Heart right ventricle (tissue), 16 donors: ENCODE results near the gene SNX32. TPM values are rescaled to one million over a fixed set of nuclear protein-coding genes. Genes with fewer than 3 reads are reported as not detected.

ENCODE experiments used
- ATAC-seq, 8 donors: fragments of 200-7000 bp; cut with Tn5 transposase; one replicate each; pipeline ENCODE4 v1.9.1; 2020; ENCODE audit warnings: mild to moderate bottlenecking in 8 of 8, moderate library complexity in 8 of 8, moderate number of reproducible peaks in 1 of 8
- DNase-seq, 2 donors: peaks; one replicate each; pipeline ENCODE4 v3.0.0-alpha.2; 2020
- H3K27ac ChIP-seq, 10 donors: fragments of 200-600 bp; sonication (generic) in 2 of 10; one replicate each; pipeline versions ENCODE4 v1.5.0 to v1.8.0; 2020 to 2022; ENCODE audit warnings: mild to moderate bottlenecking in 3 of 10
- H3K27me3 ChIP-seq, 7 donors: fragments of 200-600 bp; one replicate each; pipeline ENCODE4 v1.8.0; 2021 to 2022; ENCODE audit warnings: mild to moderate bottlenecking in 2 of 7
- H3K36me3 ChIP-seq, 9 donors: fragments of 200-600 bp; sonication (generic) in 1 of 9; one replicate each; pipeline versions ENCODE4 v1.5.0 to v1.8.0; 2020 to 2022; ENCODE audit warnings: mild to moderate bottlenecking in 2 of 9
- H3K4me1 ChIP-seq, 9 donors: fragments of 200-600 bp; sonication (generic) in 1 of 9; one replicate each; pipeline versions ENCODE4 v1.5.0 to v1.8.0; 2020 to 2022; ENCODE audit warnings: mild to moderate bottlenecking in 4 of 9
- H3K4me3 ChIP-seq, 10 donors: fragments of 200-600 bp; sonication (generic) in 2 of 10; one replicate each; pipeline versions ENCODE4 v1.5.0 to v1.8.0; 2020 to 2022; ENCODE audit warnings: mild to moderate bottlenecking in 7 of 10, moderate library complexity in 2 of 10
- H3K9me3 ChIP-seq, 11 donors: fragments of 200-600 bp in 10 of 11; sonication (generic) in 2 of 11; one replicate each; pipeline versions ENCODE4 v1.5.0 to v1.8.0; 2013 to 2022; ENCODE audit warnings: mild to moderate bottlenecking in 2 of 11, control low read depth in 1 of 11, moderate library complexity in 1 of 11
- WGBS, 2 donors: extraction: QIAGEN DNeasy Blood & Tissue Kit; methylation state at CpG; one replicate each; pipeline ENCODE4 v1.1.7; 2013; ENCODE audit warnings: inconsistent platforms in 1 of 2; 5-methylcytosine and 5-hydroxymethylcytosine counted together
- intact Hi-C, 10 donors: fragments of 100-400 bp; cut with DNase I; formaldehyde crosslinking; loops; one replicate each; pipeline versions ENCODE4 v1.11.1 to v1.14.2; 2022
- polyA plus RNA-seq, 2 donors: library from polyadenylated mRNA; stranded (reverse); fragments of 200-250 nt; gene quantifications; one replicate each; pipeline ENCODE4 v1.2.3, GENCODE V29; 2013
- total RNA-seq, 10 donors: library from RNA; stranded (reverse); fragmentation: NEBNext Ultra II Directional in 3 of 10; extraction: Animal tissue kit (Norgen Biotek cat#: 25700) in 3 of 10; gene quantifications; one replicate each; pipeline versions ENCODE4 v1.2.1 to v1.2.4, GENCODE V29; 2021 to 2023
- TF ChIP-seq, protein P1 (sequence below), 9 donors: fragments of 200-600 bp; sonication (generic) in 2 of 9; IDR thresholded peaks; one replicate each; pipeline versions ENCODE4 v1.5.0 to v1.8.0; 2021 to 2022; ENCODE audit warnings: antibody characterized with exemption in 9 of 9, mild to moderate bottlenecking in 5 of 9, moderate library complexity in 1 of 9
- donor health status: Arrhythmogenic right ventricular cardiomyopathy.
- donor health status: ischemic (EF 13 %, LVEDD 7.1; RV severe dilation, severe dysfunction).
- donor health status: healthy with polysubstance abuse.
- donor health status: DM: no; HTN: yes; CAD: no.
- donor health status: DM: no; HTN: no; CAD: no.
- donor health status: ischemic (EF 25% LVEDD 6.9; RV normal size, moderate dysfunction).
- donor health status: ischemic (EF 25% LVEDD 5.7; RV mildly dilated, moderate dysfunction).
- donor health status: healthy.
- donor health status: DM: yes; HTN: yes; CAD: no.
- donor health status: Ischemic cardiomyopathy.
- donor health status: ischemic (EF 35%, LVEDD 5.7; RV mildly dilated, moderate dysfunction).
- donor health status: nonischemic (EF 11% LVEDD 7.7; RV severe dilation, severe dysfunction).
- donor health status: DM: yes; HTN: yes; CAD: no.
- donor health status: PGD.
- donor health status: ischemic (EF 29% LVEDD 5.4; RV normal size, mild dysfunction).
- donor health status: nonischemic (EF 23%, LVEDD 6.1; RV moderate dilation, normal function).

The SNX32 gene
- total and polyA plus RNA-seq, 12 donors, result 0.13 to 0.58 (median 0.32) TPM; not detected in 5

DNA sequence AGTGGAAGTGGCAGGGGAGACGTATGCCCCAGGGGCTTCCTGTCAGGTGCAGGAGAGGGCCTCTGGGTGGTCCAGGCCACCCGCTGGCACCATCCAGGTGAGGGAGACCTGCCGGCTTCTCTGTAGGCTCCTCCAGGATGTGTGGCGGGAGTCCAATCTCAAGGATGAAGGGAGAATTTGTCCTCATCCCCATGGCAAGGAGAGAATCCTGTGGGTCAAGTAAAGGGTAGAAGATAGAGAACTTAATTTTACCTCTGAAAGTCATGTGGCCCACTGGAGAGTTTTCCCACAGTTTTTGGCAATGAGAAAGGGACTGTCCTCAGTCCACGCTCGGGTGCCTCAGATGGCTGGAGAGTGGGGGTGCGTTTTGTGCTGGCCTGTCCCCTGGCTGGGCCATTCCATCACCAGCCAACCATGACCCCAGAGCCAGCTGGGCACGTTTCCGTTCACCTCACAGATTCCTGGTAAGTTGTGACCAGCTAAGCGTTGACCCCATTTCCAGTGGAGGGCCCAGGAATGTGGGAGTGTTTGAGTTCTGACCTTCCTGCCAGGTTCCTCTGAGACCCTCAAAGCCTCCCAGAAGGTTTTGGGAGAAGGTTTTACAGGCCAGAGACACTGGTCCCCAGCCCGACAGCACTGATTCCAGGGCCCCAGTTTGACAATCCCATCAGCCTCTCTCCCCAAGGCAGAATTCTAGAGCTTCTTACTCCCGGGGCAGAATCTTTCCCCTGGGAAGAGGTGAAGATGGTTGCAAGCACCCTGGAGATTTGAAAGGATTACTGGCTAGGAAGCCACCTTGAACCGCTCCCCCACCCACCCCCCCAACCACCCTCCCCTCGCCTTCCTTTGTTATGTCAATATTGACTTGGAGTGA is 44.3 kb upstream of the SNX32 start:
- intact Hi-C loops, result no loop called here

DNA sequence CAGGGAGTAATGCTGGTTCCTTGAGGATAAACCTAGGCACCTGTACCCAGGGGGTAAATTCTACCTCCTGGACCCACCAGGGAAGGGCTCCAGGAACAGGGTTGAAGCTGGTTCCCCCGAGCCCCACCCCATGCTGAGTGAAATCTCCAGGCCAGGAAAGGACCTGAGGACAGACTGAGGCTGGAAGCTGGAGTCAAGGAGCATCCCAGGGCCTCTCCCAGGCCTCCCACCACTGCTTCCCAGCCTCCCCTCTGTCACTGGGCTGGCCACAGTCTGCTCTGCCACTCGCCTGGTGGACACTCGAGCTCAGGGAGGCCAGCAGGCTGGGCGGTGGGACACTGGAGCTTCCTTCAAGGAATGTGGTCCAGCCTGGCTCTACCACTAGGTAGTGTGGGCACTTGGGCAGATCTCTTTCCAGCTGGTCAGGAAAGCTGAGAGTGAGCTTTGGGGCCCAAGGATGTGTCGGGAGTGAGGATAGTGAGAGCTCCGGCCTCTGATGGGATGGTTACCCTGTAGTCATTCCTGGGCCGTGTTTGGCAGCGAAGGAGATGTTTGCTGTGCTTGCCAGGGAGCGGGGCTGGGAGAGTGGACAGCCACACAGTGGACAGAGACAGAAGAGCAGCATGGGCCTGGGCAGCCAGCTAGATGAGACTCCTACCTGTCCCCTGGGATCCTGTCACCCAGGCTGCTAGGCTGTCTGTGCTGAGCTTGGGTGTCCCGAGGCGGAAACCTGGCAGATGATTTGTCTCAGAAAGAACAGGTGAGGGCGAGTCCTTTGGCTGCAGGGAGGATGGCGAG is 43.5 kb upstream of the SNX32 start:
- TF ChIP-seq, protein P1, sequence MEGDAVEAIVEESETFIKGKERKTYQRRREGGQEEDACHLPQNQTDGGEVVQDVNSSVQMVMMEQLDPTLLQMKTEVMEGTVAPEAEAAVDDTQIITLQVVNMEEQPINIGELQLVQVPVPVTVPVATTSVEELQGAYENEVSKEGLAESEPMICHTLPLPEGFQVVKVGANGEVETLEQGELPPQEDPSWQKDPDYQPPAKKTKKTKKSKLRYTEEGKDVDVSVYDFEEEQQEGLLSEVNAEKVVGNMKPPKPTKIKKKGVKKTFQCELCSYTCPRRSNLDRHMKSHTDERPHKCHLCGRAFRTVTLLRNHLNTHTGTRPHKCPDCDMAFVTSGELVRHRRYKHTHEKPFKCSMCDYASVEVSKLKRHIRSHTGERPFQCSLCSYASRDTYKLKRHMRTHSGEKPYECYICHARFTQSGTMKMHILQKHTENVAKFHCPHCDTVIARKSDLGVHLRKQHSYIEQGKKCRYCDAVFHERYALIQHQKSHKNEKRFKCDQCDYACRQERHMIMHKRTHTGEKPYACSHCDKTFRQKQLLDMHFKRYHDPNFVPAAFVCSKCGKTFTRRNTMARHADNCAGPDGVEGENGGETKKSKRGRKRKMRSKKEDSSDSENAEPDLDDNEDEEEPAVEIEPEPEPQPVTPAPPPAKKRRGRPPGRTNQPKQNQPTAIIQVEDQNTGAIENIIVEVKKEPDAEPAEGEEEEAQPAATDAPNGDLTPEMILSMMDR (IDR thresholded peaks at IDR 0.05), result no peak
- no peak overlapping the region for H3K4me3 ChIP-seq
- no peak overlapping the region for H3K27ac ChIP-seq
- 81 to 84% methylated on average over 13 of the region's 13 CpGs for WGBS, 2 donors
- no peak for DNase-seq
- peaks cover 25 to 72% (median 60%) of the 10 kb centered on the region in 7 donors for H3K27me3 ChIP-seq
- H3K4me1 ChIP-seq, result peaks cover 7 to 34% (median 20%) of the 10 kb centered on the region in 9 donors
- H3K9me3 ChIP-seq, result no peaks in the 10 kb centered on the region
- intact Hi-C loops, result no loop called here
- H3K36me3 ChIP-seq, result no peaks in the 10 kb centered on the region
- no peak for ATAC-seq

More for the DNA sequence above, 44.3 kb upstream of the SNX32 start:
- Histone ChIP-seq H3K36me3 (no peaks in the 10 kb centered on the region), H3K4me3 (no peak overlapping the region), H3K9me3 (no peaks in the 10 kb centered on the region), H3K27me3 (peaks cover 25 to 73% (median 62%) of the 10 kb centered on the region in 7 donors), H3K4me1 (peaks cover 7 to 34% (median 20%) of the 10 kb centered on the region in 9 donors), H3K27ac (no peak overlapping the region)
- ATAC-seq (no peak), DNase-seq (no peak)
- 76 to 78% methylated on average over 14 of the region's 14 CpGs for WGBS, 2 donors
- TF ChIP-seq, protein P1 (IDR thresholded peaks at IDR 0.05), result no peak

DNA sequence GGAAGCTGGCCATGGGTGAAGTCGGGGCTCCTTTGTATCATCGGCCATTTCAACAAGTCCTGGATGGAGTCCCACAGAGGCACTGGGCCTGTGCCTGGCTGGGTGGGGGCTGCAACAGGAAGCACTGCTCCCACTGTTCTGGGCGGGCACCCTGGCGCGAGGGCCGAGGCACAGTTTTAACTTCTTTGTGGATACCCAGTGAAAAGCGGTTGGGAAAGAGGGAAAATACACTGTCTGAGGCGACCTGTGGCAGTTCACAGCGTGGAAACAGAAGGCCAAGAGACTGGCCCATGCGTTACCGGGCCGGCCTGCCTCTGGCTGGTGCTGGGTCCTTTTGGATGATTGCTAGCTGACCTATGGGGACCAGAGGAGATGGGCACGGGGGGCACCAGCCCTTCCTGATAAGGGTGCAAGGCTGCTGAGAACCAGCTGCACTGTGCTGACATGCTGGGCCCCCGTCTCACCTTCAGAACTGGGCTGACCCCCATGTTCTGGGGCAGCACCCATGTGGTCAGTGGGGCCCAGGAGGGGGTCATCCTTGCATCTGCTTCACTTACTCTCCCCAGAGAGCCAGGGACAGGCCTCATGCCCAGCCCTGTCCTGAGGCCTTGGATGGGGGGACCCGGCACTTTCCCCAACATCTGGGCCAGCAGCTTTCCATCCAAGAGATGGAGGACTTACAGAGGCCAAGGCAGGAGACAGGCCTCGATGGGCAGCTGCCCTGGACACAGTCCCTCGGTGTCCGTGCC is 42.7 kb upstream of the SNX32 start:
- DNase-seq (no peak), ATAC-seq (no peak)
- TF ChIP-seq, protein P1 (IDR thresholded peaks at IDR 0.05), result no peak
- Histone ChIP-seq H3K27ac (peak overlapping the region in 1 of 10 donors; percentile 36), H3K27me3 (peaks cover 20 to 68% (median 52%) of the 10 kb centered on the region in 7 donors), H3K9me3 (no peaks in the 10 kb centered on the region), H3K36me3 (no peaks in the 10 kb centered on the region), H3K4me1 (peaks cover 7 to 31% (median 19%) of the 10 kb centered on the region in 9 donors), H3K4me3 (no peak overlapping the region)
- 86 to 92% methylated on average over 18 of the region's 18 CpGs for WGBS, 2 donors
- intact Hi-C loops, result no loop called here
